Left ventricle myocardium inferior (tissue), 1 donor: Measurements from ENCODE around the gene THAP12. TPM values are rescaled to one million over a fixed set of nuclear protein-coding genes. Genes with fewer than 3 reads are reported as not detected.
A peak's percentile ranks its signal among the peaks of the same experiment; 100 is the strongest.

Experiments
- DNase-seq: peaks from one replicate; pipeline ENCODE4 v3.0.0-alpha.2; 2020
- H3K27ac ChIP-seq: fragments of 200-600 bp; replicated peaks from 2 replicates; pipeline ENCODE4 v1.8.0; 2021
- H3K27me3 ChIP-seq: fragments of 200-600 bp; 2 replicates; pipeline ENCODE4 v1.8.0; 2021; ENCODE audit warnings: low read depth
- H3K36me3 ChIP-seq: fragments of 200-600 bp; 2 replicates; pipeline ENCODE4 v1.8.0; 2021
- H3K4me1 ChIP-seq: fragments of 200-600 bp; 2 replicates; pipeline ENCODE4 v1.8.0; 2021
- H3K4me3 ChIP-seq: fragments of 200-600 bp; 2 replicates; pipeline ENCODE4 v1.8.0; 2021; ENCODE audit warnings: mild to moderate bottlenecking, moderate library complexity
- H3K9me3 ChIP-seq: fragments of 200-600 bp; replicated peaks from 2 replicates; pipeline ENCODE4 v1.8.0; 2021
- CTCF ChIP-seq: fragments of 200-600 bp; IDR thresholded peaks from 2 replicates; pipeline ENCODE4 v1.8.0; 2021; ENCODE audit warnings: antibody characterized with exemption, mild to moderate bottlenecking, borderline replicate concordance
- intact Hi-C: fragments of 100-400 bp; cut with micrococcal nuclease; formaldehyde crosslinking; loops from one replicate; pipeline ENCODE4 v1.11.0; 2022
- total RNA-seq: library from RNA; stranded (reverse); fragmentation: NEBNext Ultra II Directional; extraction: Animal tissue kit (Norgen Biotek cat#: 25700); gene quantifications from one replicate; pipeline ENCODE4 v1.2.1, GENCODE V29; 2021
- donor health status: DM: no; HTN: yes; CAD: no; lungs with severe emphysema.

Gene THAP12
- total RNA-seq, 1 donor from 2014 or later: 20.5 TPM

DNA sequence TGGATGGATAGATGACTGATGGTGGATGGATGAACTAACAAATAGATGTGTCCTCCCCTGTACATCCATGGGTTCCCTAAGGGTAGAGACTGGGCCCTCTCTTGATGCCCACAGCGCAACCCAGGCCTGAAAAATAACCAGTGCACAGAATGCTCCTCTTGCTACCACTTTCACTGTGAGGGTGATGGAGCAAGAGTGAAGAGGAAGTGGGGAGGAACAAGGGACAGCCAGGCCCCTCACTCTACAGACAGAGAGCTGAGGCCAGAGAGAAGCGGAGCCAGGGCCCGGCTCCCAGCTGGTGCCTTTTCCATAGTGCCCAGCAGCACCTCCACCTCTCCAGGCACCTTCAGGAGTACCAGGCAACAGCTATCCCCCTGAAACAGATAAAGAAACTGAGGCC is 67.7 kb downstream of the THAP12 start:
- Histone ChIP-seq H3K9me3 (no peaks in the 10 kb centered on the region), H3K36me3 (no peaks in the 10 kb centered on the region), H3K4me1 (no peaks in the 10 kb centered on the region), H3K4me3 (no peak overlapping the region), H3K27ac (no peak overlapping the region), H3K27me3 (no peaks in the 10 kb centered on the region)
- no peak for DNase-seq
- intact Hi-C loops: no loop called here
- no peak for TF ChIP-seq CTCF

GRCh38 chr11:76310832-76311595 is 69.9 kb downstream of the THAP12 start:
- no peak overlapping the region for H3K27ac ChIP-seq
- intact Hi-C loops: no loop called here
- no peaks in the 10 kb centered on the region for H3K9me3 ChIP-seq
- no peak for DNase-seq
- no peaks in the 10 kb centered on the region for H3K36me3 ChIP-seq
- peaks cover 20% of the 10 kb centered on the region for H3K4me1 ChIP-seq
- no peaks in the 10 kb centered on the region for H3K27me3 ChIP-seq
- no peak overlapping the region for H3K4me3 ChIP-seq
- TF ChIP-seq CTCF: no peak

DNA sequence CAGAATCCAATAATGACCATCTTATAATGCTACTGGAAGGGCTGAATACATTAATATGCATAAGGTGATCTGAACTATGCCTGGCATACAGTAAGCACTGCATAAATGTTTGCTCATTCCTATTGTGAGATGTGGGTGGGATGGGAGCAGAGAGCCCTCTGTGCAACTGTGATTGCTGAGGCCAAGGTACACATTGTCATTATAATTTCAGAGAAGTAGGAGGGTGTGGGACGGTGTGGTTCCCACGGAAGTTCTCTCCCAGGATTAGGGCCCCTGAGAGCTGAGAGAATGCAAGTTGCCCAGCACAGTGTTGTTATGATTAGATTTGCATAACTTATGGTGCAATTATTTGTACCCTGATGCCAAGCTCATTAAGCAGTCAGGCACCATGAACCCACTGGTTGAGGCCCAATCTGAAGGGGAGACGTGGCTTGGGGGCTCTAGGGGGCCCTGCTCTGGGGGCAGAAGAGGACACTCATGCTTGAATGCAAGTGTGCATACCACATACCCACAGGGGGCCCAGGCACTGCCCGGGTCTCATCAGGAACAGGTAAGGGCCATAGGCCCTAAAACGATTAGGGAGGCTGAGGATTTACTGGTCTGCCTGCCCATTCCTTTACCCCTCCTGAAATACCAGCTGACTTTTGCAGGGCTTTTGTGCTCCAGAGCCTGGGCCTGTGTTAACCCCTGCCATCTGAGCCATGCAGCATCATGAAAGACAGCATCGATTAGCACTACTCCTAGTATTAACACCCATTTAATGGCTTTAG is 72.8 kb downstream of the THAP12 start:
- no peak for TF ChIP-seq CTCF
- Histone ChIP-seq H3K36me3 (no peaks in the 10 kb centered on the region), H3K4me3 (no peak overlapping the region), H3K9me3 (no peaks in the 10 kb centered on the region), H3K27me3 (no peaks in the 10 kb centered on the region), H3K27ac (no peak overlapping the region), H3K4me1 (peaks cover 20% of the 10 kb centered on the region)
- intact Hi-C loops: no loop called here
- no peak for DNase-seq

- intact Hi-C loops: no loop called here
These were observed 73.5 kb downstream of the THAP12 start for GRCh38 chr11:76307396-76307795.

GRCh38 chr11:76303399-76303798 is 77.5 kb downstream of the THAP12 start:
- intact Hi-C loops: no loop called here
- no peak overlapping the region for H3K4me3 ChIP-seq
- peaks cover 20% of the 10 kb centered on the region for H3K4me1 ChIP-seq
- no peak for DNase-seq
- no peak overlapping the region for H3K27ac ChIP-seq
- no peaks in the 10 kb centered on the region for H3K36me3 ChIP-seq
- no peaks in the 10 kb centered on the region for H3K27me3 ChIP-seq
- no peak for TF ChIP-seq CTCF
- no peaks in the 10 kb centered on the region for H3K9me3 ChIP-seq

More at GRCh38 chr11:76307396-76307795, 73.5 kb downstream of the THAP12 start:
- Histone ChIP-seq H3K27me3 (no peaks in the 10 kb centered on the region), H3K4me1 (peaks cover 20% of the 10 kb centered on the region), H3K27ac (peak overlapping the region; percentile 59), H3K9me3 (no peaks in the 10 kb centered on the region), H3K36me3 (no peaks in the 10 kb centered on the region), H3K4me3 (no peak overlapping the region)
- peak; percentile 55 for DNase-seq
- no peak for TF ChIP-seq CTCF
